CD4-positive, alpha-beta T cell treated with Interferon gamma for 1 hour (primary cell): ENCODE measurements around the gene PLPPR3.
A peak's percentile ranks its signal among the peaks of the same experiment; 100 is the strongest.
"Not testable (repeated sequence)": the region's sequence is repeated elsewhere in the genome, so short reads cannot be mapped to it uniquely, and the experiment has no call there.

Source experiments
- DNase-seq: peaks from one replicate; pipeline ENCODE4 v3.0.0-alpha.2; 2020

The PLPPR3 gene

DNA sequence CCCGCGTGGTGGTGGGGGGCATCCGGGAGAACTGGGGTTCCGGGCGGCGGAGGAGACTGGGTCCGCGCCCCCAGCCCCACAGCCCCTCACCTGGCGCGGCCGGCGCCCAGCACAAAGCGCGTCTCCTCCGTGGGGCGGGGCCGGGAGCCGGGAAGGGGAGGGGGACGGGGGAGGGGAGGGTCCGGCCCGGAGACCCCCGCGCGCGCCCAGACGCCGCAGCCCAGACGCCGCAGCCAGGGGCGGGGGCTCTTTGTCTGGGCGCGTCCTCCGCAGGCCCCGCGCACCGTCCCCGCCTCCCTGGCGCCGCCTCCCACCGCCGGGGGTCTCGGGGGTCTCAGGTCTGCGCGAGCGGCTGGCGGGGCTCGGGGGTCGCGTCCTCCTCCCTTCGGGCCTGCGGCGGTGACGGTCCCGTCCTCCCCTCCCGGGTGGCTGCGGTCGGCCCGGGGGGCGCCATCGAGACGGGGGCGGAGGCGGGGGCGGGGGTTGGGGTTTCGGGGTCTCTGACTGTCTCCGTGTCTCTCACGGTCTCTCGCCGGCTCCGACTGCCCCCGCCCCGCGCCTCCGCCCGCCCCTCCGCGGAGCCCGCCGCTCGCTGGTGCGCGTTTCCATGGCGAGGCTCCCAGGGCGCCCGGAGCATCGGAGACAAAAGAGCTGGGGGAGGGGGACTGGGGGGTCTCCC, at the start of gene PLPPR3:
Gene PLPPR3 (minus strand): TSS at position 131 of the 679 bp plus-strand sequence. CDS start 396 bp downstream, outside the sequence.
- DNase-seq = no peak

GRCh38 chr19:870963-871401, 49.2 kb upstream of the PLPPR3 start:
- no peak for DNase-seq

DNA sequence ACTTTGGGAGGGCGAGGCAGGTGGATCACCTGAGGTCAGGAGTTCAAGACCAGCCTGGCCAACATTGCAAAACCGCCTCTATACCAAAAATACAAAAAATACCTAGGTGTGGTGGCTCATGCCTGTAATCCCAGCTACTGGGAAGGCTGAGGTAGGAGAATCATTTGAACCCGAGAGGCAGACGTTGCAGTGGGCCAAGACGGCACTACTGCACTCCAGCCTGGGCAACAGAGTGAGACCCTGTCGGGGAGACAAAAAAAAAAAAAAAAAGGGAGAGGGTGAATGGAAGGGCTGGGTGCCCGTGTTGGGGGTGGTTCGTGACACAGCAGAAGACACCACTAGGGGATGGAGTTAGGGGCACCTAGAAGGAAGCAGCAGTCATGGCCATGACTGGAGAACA, 48.6 kb upstream of the PLPPR3 start:
- DNase-seq = no peak

DNA sequence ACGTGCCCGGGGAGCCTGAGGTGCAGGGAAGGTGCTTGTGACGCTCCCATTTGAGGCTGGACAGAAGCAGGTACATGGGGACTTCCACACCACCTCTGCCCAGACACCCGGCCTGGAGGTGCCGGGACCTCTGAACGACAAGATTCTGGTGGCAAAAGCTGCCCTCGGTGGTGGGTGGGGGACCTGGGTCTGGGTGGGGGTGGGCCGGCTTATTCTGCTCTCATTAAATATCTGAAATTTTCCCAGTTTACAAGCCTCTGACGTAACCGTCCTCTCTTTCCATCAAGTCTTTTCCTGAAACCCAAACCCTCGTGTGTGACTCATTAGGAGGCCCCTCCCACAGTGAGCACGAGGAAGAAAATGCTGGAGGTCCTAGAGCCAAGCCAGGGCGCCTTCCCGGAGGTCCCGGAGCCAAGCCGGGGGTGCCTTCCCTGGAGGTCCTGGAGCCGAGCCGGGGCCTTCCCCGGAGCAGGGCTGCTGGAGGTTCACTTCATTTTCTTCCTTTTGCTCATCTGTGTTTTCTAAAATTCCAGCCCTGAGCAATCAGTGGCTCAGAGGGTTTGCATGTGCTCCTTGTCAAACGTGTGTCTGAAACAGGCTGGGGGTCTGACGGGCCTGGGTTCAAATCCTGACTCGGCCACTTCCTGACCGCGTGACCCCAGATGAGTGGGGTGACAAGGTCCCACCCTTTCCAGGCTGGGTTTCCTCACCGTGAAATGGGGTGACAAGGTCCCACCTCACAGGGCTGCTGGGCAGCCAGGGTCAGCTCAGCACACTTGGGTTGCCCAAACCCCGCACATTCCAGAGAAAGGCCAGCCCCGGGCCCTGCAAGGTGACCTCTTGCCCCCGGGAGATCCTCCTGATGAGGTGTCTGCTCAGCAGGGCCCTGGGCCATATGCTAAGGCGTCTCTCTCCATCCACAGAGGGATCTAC, 47.8 kb upstream of the PLPPR3 start:
- no peak for DNase-seq

DNA sequence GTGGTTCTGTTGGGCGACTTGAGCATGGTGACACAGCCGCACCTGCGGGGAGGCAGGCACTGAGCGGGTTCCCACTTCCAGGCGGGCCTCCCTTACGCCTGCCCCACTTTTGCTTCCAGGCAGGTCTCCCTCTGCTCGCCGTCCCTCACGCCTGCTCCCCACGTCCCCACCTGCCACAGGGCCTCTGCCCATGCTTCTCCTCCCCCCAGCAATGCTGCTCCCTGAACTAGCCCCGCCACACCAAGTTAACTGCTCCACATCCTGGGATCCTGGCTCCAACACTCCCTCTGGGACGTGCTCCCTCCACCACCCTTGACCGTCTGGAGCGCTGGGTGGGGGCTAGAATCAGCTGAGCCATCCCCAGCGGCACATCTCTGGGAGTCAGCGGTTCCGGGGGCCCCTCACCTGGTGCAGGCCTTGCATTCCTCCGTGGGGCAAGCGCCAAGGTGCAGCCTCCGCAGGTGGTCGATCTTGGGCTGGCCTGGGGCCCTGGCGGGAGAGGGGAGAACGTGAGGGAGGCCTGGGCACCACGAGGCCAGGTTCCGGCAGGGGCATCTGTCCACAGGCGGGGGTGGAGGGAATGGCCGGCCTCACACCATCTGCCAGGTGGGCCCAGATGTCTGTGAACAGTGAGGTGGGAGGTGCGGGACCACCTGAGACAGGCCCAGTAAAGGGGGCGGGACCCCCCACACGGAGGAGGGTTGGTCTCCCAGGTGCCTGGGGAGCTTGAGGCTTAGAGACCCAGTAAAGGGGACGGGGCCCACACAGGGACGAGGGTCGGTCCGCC, 46.9 kb upstream of the PLPPR3 start:
- DNase-seq = no peak

GRCh38 chr19:867855-868457, 46.2 kb upstream of the PLPPR3 start:
- no peak for DNase-seq

DNA sequence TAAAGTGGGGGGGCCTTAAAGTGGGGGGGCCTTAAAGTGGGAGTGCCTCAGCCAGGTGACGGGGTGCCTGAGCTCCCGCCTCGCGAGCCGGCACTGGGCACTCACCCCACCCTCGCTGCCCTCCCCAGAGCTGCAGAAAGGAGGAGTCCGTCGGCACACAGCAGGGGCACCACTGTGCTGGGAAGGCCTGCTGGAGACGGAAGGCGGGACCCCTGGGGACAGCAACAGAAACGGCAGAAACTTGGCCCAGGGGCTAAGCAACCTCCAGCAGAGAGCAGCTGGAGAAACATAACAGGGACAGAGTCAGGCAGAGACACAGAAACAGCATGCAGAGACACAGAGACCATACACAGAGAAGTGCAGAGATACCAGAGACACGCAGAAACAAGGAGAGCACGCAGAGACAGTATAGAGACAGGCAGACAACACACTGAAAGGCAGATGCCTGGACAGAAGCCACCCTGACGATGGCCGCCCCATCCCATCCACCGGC, 45.6 kb upstream of the PLPPR3 start:
- no peak for DNase-seq

- DNase-seq = no peak
These were observed 45.1 kb upstream of the PLPPR3 start for GRCh38 chr19:866769-867300.

- DNase-seq = no peak
These were observed 41.5 kb upstream of the PLPPR3 start for GRCh38 chr19:863315-863620.

- DNase-seq = peak; percentile 79
These were observed 41.0 kb upstream of the PLPPR3 start for GRCh38 chr19:862581-863314.

DNA sequence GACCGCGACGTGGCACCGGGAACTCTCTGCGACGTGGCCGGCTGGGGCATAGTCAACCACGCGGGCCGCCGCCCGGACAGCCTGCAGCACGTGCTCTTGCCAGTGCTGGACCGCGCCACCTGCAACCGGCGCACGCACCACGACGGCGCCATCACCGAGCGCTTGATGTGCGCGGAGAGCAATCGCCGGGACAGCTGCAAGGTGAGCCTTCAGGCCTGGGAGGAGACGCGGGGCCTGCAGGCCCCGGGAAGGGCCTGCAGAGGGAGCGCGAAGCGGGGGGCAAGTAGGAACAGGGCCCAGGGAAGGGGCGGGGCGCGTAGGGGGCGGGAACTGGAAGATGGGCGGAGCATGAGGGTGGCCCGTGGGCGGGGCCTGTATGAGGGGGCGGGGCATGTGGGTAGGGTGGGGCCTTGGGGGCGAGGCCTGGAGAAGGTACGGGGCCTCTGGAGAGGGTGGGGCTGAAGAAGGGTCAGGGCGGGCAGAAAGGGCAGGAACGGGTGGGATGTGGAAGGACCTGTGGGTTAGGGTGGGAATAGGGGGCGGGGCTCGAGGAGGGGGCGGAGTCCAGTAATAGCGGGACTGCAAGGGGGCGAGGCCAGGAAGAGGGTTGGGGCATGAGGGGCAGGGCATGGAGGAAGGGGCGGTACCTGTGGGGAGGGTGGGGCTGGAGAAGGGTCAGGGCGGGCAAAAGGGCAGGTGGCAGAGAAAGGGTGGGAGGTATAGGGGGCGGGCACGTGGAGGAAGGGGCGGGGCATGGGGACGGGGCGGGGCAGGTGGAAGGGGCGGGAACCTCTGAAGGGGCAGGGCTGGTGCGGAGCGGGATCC, 40.2 kb upstream of the PLPPR3 start:
- peak; percentile 75 for DNase-seq

- DNase-seq = no peak
These were observed 39.5 kb upstream of the PLPPR3 start for GRCh38 chr19:861141-861755.

GRCh38 chr19:858868-859843, 37.4 kb upstream of the PLPPR3 start, which contains the start of gene CFD:
TSS of gene CFD (plus strand) at chr19:859664. CDS start at chr19:859690, 26 bp downstream.
- DNase-seq = peak; percentile 53

DNA sequence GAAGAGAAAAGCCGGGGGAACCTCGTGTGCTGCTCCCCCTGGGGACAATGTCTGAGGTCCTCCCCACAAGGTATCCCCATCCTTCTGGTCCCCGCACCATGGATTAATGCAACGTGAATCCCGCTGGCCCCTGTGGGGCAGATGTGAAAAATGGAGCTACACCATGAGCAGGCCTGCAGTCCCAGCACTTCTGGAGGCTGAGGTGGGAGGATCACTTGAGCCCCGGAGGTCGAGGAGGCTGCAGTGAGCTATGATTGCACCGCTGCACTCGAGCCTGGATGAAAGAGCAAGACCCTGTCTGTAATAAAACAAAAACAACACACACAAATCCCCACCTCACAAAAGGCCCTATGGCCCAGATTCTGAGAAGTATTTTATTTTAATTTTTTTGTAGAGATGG, 36.5 kb upstream of the PLPPR3 start:
- no peak for DNase-seq

GRCh38 chr19:855566-856120, 33.9 kb upstream of the PLPPR3 start:
- no peak for DNase-seq

DNA sequence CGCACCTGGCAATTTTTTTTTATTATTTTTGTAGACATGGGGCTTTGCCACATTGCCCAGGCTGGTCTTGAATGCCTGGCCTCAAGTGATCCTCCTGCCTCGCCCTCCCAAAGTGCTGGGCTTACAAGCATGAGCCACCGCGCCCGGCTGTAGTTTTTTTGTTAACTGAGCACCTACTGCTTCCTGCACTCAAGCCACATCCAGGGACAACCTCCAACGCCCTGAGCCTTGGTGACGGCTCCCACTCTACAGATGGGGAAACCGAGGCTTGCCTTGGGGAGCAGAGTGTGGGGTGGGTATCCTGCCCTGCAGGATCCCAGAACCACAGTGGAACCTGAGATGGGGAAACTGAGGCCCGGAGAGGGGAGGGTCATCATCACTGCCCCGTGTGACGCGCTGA, 33.4 kb upstream of the PLPPR3 start:
- no peak for DNase-seq

DNA sequence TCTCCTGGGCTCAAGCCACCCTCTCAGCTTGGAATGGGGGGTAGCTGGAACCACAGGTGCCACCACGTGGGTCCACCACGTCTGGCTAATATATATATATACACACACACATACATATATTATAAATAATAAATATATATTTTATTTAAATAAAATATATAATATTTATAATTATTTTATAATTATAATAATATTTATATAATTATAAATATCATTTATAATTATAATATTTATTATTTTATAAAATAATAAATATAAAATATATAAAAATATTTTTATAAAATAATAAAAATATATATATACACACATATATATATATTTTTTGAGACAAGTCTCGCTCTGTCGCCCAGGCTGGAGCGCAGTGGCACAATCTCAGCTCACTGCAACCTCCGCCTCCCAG, 32.8 kb upstream of the PLPPR3 start:
- no peak for DNase-seq

GRCh38 chr19:853614-854220, 32.0 kb upstream of the PLPPR3 start:
- not testable (repeated sequence) for DNase-seq
